NCI-H446 treated with DMSO at 0.1 percent for 48 hours (cell line): ENCODE measurements around the gene MAST2.
A peak's percentile ranks its signal among the peaks of the same experiment; 100 is the strongest.
"Not testable (repeated sequence)": the region's sequence is repeated elsewhere in the genome, so short reads cannot be mapped to it uniquely, and the experiment has no call there.

ENCODE experiments used
- DNase-seq: peaks from one replicate; lab custom pipeline; 2025; lab: John Stamatoyannopoulos, UW

Gene MAST2

DNA sequence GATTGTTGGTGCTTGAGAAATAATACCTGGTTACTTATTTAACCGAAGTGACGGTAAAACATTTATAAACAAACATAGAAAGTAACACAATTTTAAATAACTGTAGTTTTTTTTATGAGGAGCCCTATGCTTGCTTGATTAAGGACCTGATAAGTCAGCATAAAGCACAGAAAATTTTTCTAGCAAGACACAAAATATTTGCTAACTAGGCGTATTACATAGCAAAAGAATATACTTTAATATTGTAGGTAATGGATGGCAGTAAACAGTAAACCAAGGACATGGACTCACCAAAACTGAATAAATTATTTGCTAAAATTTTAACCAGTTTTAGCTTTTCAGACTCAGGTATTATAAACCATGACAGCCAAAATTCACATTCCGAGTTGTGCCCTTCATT, 90.9 kb downstream of the MAST2 start:
- no peak for DNase-seq

DNA sequence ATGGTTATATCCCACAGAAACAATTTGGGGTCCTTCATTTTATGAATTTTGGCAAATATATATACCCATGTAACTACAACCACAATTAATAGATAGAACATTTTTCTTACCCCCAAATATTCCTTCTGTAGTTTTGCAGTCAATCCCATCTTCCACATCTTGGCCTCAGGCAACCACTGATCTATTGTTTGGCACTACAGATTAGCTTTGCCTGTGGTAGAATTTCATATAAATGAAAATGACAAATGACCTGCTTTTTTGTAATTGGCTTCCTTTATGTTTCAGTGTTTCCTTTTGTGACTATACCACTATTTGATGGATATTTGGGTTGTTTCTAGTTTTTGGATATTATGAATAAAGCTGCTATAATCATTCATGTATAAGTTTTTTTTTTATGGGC, 91.5 kb downstream of the MAST2 start:
- no peak for DNase-seq

DNA sequence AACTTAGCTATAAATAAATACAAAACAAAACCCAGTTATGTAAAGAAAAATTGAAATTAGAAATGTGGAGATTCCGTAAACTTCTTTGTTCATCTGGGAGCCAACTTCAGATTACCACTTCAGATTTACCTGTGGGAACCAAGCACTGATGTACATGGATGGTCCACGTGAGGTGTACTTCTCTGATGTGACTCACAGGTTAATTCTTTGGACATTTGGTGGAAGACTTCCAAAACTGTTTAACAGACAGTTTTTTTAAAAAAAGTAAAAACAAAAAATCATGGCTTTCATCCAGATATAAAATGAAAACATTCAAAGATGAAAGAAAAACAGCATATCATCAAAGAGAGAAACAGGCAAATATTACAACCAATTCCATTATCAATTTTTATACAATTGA, 92.0 kb downstream of the MAST2 start:
- DNase-seq = no peak

DNA sequence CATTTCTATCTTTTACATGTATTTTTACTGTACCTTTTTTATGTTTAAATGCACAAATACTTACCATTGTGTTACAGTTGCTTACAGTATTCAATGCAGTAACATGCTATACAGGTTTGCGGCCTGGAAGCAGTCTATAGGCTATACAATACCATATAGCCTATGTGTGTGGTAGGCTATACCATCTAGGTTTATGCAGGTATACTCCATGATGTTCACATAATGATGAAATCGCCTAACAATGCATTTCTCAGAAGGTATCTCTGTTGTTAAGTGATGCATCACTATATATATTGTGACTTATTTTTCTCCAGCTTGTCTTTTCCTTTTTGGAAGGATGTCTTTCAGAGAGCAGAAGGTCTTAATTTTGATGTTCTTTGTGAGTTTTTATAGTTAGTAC, 103.5 kb downstream of the MAST2 start:
- DNase-seq = no peak

DNA sequence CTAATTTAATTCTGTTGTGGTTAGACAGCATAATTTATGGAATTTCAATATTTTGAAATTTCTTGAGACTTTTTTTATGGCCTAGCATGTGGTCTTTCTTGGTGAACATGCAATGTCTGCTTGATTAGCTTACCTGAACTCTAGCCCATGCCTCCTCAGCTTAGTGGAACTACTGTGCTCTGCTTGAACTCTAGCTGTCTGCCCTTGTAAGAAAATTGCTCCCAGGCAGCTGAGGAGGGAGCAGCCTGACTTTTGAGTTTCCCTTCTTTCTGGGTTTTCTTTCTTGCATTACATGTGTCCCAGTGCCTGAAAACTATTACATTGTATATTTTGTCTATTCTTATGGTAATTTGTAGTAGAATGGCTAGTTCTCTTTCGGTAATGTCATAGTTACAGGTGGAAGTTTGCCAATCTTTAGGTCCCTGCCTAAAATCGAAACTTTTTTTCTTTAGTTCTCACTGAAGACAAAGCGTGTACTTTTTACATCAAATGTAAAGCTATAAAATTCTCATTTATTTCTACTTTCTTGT, 105.3 kb downstream of the MAST2 start:
- no peak for DNase-seq

DNA sequence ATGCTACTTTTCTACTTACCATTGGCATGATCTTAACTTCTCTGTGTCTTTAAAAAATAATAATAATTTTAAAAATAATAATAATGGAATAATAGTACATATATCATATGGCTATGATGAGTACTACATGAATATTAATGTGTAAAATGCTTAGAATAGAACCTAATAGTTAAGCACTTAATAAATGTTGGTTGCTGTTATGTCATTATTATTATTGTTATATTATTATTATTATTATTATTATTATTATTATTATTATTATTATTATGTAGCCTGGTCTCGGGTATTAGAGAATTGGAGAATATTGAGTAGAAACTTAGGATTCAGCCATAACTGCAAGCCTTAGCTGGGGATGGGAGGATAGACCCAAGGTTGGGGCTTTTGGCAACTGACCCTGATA, 108.2 kb downstream of the MAST2 start:
- DNase-seq = no peak

DNA sequence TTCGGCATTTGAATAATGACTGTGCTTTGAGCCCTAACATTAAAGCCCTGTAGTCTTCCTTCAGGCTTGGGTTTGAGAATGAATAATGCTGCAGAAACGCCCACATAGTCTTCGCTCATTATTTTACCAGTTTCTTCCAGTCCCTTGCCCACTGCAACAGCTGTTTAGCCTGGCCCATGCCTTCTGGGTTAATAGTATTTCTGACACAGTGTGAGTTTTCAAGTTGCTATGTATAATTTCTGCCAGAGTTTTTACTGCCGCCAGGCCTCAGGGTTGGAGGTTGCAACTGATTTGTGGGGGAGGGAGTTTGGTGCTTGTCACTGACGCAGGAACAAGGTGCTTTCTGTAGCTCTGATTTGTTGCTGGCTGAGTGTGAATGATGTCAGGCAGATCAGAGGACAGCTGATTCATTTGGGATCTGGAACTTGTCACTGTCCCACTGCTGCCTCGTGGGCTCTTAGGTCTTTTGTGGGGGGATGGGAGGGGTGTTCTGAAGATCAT, 109.8 kb downstream of the MAST2 start:
- DNase-seq = peak; percentile 22

DNA sequence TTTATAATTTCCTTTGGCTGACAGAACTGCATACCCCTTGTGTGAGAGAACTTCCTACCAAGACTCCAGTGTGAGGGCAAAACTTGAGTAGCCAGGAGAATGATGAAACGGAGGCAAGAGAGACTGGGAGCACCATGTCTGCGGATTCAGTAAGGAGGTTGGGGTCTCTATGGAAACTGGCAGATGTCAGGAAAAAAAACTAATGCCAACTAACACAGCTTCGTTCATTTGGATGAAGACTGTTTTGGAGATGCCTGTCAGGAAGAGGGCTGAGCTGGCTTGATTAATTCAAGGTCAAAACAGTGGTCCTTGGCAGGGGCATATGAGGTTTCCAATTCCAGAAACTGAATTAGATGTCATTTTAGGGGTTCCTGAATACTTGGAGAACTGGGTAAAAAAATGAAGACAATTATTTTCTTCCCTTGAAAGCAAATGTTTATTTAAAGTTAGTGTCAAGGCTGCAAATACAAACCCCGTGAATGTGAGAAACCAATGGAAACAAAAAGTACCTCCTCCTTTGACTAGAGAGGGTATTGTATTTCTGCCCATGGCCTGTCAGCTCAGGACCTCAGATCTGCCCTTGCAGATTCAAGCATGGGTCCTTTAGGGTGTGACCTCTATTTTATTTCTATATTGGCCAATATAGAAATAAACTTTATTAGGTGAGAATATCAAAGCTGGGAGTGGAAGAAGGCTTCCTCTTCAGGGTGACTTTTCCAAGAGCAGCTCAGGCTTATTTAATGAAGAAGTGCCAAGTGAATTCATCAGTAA, 110.5 kb downstream of the MAST2 start:
- DNase-seq = no peak

DNA sequence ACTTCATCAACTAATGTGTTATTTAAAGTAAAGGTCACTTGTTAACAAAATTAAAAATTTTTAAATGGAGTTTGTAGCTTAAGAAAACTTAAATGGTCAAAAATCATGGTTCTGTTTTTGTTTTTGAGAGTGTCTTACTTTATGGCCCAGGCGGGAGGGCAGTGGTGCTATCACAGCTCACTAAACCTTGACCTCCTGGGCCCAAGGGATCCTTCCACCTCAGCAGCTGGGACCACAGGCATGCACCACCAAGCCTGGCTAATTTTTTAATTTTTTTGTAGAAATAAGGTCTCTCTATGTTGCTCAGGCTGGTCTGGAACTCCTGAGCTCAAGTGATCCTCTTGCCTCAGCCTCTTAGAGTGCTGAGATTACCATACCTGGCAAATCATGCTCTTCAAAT, 111.4 kb downstream of the MAST2 start:
- DNase-seq = no peak

DNA sequence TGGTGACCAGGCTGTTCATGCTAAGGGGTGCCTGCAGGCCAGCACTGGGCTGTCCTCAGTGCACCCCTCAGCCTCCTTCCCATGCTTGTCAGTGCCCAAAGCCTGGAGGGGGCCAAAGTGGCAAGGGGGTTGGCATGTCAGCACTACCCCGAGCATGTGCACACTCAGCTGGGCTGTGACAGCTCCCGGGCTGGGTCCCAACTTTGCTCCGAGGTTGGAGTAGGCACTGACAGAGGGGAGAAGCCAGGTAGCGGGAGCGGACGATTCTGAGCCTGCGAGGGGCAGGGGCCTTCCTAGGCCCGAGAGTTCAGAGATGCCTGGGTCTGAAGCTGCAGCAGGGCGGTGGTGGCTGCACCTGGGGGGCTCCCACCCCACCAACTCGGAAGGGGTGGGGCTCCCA, 119.0 kb downstream of the MAST2 start:
- DNase-seq = no peak

DNA sequence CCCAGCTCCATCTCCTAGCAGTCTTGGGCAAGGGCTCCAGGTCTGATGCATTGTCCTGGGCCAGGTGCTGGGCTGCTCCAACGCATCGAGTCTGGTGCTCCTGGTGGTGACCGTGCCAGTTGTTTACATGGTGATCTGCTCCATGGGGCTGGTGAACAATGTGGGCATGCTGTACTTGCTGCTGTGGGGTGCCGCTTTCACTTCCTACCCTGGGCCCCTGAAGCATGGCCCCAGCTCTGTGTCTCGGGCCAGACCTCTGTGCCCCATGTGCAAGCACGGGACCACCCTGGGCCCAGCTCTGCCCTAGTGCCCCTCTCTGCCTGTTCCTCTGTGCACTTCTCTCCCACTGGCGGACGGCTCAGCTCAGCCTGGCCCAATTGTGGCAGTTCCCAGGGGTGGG, 119.4 kb downstream of the MAST2 start:
- no peak for DNase-seq

DNA sequence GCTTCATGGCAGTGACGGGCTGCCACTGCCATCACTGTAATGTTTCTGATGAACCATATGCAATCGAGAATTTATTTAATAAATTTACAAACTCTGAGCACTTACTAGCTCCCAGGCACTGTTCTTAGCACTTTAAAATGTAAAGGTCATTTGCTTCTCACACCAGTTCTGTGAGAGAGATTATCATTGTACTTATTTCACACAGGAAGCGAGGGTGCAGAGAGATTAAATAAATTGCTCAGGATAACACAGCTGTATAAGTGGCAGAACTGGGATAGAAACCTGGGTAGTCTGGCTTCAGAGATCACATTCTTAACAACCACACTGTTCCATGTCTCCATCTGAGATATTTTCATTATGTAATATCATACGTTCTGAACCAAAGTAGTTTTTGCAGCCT, 119.9 kb downstream of the MAST2 start:
- no peak for DNase-seq

DNA sequence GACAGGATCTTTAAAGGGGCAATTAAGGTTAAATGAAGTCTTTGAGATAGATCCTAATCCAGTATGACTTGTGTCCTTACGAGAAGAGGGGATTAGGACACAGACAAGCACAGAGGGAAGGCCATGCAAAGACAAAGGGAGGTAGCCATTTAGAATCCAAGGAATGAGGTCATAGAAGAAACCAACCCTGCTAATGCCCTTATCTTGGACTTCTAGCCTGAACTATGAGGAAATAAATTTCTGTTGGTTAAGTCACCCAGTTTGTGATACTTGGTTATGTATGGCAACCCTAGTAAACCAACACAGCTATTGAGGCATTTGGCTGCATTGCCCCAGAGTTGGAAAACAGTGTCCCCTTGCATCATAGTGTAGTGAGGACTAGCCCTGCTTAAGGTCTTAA, 121.3 kb downstream of the MAST2 start:
- no peak for DNase-seq

DNA sequence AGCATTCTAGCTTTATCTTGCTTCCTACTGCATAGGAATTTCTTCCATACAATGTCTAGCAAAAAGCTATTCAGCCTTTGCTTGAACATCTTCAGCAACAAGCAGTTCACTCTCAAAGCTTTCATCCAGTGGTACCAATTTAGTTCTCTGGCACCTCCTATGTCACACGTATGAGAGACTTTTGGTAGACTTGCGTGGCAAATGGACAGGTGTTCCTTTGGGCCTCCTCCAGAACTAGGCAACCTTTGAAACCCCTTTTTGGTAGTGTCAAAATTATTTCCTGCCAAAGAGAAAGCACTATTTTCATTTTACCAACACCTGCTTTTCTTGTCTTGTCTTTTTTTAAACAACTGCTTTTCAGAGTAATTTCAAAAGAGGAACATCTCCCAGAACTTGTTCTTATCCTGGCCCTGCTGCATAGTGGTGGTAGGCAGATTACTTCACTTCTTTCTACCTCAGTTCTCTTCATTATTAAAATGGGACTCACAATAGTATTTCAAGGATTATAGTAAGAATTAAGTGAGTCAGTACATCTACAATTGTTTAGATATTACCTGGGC, 122.4 kb downstream of the MAST2 start:
- no peak for DNase-seq

DNA sequence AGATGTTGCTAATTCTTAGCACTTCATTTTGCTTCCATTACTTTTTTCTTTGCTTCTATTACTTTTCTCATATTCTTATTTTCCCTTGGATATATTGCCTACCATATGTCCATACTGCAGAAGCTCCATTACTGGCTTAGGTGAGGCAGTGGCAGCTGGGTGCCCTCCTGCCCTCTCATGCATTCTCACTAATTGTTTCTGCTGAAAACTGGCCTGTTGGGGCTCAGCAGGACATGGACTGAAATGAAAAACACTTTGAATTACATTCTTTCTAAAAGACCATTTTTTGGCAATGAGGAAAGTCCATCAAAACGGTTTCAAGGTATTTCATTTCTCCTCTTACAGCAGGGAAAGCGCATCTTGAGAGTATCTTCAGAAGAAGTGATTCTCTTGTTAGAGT, 122.9 kb downstream of the MAST2 start:
- DNase-seq = no peak

DNA sequence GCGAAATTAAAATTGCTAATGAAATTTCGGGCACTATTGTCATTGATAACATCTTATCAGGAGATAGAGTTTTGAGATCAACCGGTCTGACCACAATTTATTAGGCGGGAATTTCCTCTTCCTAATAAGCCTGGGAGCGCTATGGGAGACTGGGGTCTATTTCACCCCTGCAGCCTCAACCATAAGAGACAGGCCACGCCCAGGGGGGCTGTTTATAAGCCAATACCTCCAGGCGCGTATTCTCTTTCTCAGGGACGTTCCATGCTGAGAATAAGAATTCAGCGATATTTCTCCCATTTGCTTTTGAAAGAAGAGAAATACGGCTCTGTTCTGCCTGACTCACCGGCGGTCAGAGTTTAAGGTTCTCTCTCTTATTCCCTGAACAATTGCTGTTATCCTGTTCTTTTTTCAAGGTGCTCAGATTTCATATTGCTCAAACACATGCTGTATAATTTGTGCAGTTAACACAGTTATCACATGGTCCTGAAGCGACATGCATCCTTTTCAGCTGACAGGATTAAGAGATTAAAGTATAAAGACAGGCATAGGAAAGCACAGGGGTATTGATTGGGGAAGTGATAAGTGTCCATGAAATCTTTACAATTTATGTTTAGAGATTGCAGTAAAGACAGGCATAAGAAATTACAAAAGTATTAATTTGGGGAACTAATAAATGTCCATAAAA, 124.0 kb downstream of the MAST2 start:
- DNase-seq = not testable (repeated sequence)

DNA sequence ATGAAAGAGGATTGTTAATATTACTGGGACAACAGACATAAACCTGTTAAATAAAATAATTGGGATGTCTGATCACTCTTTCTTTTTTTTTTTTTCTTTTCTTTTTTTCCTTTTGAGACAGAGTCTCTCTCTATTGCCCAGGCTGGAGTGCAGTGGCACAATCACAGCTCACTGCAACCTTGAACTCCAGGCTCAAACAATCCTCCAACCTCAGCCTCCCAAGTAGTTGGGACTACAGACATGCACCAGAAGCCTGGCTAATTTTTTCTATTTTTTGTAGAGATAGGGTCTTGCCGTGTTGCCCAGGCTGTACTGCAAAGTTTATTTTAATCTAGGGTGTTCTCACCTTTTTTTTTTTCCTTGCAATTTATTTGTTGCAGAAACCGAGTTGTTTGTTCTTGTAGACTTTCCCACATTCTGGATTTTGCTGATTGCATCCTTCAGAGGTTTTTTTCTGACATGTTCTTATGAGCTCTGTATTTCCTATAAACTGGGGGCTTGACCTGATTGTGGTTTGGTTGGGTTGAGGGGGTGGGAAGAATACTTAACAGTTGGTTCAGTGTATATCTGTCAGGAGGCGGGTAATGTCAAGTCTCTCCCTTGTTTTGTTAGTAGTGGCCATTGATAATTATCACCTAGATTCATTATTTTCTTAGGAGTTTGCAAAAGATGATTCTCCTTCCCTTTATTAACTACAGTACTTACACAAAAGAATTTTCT, 125.2 kb downstream of the MAST2 start:
- DNase-seq = no peak

DNA sequence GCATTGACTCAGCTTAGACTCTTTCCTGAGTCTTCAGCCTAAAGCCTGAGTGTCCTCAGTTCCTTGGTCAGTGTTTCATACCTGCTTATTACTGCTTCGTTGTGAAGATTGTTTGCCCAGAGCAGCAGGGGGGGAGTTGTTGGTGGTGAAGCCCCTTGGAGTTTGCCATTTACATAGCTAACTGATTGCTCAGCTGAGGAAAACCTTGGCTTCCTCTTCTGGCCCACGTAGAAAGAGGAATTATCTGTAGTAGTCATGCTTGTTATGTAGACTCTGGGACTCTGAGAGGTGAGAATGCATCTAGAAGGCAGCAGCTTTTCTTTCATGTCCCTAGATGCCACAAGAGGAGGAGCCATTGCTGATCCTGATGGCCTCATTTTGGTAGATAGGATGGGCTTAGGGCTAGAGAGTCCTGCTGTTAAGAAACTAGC, 125.9 kb downstream of the MAST2 start:
- no peak for DNase-seq

DNA sequence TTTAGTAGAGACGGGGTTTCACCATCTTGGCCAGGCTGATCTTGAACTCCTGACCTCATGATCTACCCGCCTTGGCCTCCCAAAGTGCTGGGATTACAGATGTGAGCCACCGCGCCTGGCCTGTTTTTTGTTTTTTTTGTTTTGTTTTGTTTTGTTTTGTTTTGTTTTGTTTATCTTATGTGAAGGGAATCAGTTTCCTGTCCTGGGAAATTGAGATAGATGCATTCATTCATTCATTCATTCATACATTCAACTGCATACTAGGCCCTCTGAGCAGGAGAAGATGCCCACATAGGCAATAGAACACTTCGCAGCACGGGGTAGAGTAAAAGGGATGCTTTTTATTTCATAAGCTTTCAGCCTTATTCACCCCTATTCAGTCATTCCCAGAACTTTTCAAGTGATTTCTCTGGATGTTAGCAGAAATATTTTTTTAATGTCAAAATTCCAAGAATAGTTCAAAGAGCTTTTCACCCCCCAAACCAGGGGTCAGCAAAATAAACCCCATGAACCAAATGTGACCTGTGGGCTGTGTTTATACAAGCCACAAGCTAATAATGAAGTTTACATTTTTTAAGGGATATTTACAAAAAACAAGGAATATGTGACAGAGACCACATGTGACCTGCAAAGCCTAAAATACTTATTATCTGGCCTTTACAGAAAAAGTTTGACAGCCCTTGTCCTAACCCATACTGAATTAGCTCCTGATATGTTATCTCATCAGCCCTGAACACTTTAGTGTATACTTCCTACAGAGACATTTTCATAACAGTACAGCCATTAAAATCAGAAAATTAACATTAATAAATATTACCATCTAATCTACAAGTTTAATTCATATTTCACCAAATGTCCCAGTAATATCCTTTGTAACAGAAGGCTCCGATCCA, 127.1 kb downstream of the MAST2 start:
- DNase-seq = no peak

DNA sequence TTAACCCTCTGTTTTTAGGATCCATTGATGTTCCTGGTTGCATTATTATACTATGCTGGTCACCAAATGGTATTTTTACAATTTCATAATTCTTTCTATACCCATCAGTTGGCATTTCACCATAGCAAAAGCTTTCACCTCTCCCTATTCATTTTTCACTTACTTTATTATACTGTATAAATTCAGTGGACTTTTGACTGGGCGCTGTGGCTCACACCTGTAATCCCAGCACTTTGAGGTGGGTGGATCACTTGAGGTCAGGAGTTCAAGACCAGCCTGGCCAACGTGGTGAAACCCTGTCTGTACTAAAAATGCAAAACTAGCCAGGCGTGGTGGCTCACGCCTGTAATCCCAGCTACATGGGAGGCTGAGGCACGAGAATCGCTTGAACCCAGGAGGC, 128.8 kb downstream of the MAST2 start:
- not testable (repeated sequence) for DNase-seq

DNA sequence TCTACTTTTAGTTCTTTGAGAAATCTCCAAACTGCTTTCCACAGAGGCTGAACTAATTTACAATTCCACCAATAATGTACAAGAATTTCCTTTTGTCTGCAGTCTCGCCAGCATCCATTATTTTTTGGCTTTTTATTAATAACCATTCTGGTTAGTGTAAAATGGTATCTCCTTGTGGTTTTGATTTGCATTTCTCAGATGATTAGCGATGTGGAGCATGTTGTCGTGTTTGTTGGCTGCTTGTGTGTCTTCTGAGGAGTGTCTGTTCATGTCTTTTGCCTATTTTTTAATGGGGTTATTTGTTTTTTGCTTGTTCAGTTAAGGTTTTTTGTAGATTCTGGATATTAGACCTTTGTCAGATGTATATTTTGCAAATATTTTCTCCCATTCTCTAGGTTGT, 131.5 kb downstream of the MAST2 start:
- DNase-seq = no peak
